Measurements from ENCODE around the gene PMEPA1.

Gene PMEPA1

GRCh38 chr20:57746832-57747404 lies 37.1 kb upstream of the PMEPA1 start:
- DNase-seq = no peak
- Mint-ChIP-seq H3K4me1 (ENCODE audit: low read depth in 2 of 2) (peaks cover 8 to 9% of the 10 kb centered on the region in 2 donors), H3K27ac (no peak overlapping the region), H3K27me3 (peaks cover 69 to 77% of the 10 kb centered on the region in 2 donors), H3K4me3 (no peak overlapping the region), H3K9me3 (no peaks in the 10 kb centered on the region), H3K36me3 (ENCODE audit: insufficient read depth) (peaks cover 3% of the 10 kb centered on the region)
- ATAC-seq (replicated peaks) = no peak

DNA sequence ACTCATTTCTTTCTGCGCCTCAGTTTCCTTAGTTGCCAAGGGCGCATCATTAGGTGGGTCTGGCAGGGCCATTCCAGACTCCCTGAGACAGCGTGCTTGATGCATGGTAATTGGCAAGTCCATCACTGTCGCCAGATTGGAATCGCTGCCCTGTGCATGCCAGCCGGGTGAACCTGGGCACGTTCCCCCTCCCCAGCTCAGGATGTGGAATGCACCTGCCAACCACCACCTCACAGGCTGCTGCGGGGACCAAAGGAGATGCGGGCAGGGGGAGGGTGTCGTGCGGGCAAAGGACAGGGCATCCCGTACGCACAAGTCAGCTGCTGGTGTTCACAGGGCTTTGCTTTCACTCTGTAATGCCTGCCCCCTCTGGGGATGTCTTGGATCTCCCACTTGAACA lies 36.4 kb upstream of the PMEPA1 start:
- Mint-ChIP-seq H3K4me1 (ENCODE audit: low read depth in 2 of 2) (peaks cover 8 to 9% of the 10 kb centered on the region in 2 donors), H3K9me3 (no peaks in the 10 kb centered on the region), H3K27ac (no peak overlapping the region), H3K36me3 (ENCODE audit: insufficient read depth) (peaks cover 3% of the 10 kb centered on the region), H3K4me3 (no peak overlapping the region), H3K27me3 (peaks cover 70 to 80% of the 10 kb centered on the region in 2 donors)
- DNase-seq = no peak
- ATAC-seq (replicated peaks) = no peak

- Mint-ChIP-seq H3K36me3 (ENCODE audit: insufficient read depth) (peaks cover 1% of the 10 kb centered on the region), H3K27ac (no peak overlapping the region), H3K27me3 (peaks cover 54 to 64% of the 10 kb centered on the region in 2 donors), H3K4me3 (no peak overlapping the region), H3K9me3 (no peaks in the 10 kb centered on the region), H3K4me1 (ENCODE audit: low read depth in 2 of 2) (peaks cover 5 to 7% of the 10 kb centered on the region in 2 donors)
- no peak for ATAC-seq (replicated peaks)
- DNase-seq = no peak
Observed at GRCh38 chr20:57744206-57744605, 34.4 kb upstream of the PMEPA1 start.

DNA sequence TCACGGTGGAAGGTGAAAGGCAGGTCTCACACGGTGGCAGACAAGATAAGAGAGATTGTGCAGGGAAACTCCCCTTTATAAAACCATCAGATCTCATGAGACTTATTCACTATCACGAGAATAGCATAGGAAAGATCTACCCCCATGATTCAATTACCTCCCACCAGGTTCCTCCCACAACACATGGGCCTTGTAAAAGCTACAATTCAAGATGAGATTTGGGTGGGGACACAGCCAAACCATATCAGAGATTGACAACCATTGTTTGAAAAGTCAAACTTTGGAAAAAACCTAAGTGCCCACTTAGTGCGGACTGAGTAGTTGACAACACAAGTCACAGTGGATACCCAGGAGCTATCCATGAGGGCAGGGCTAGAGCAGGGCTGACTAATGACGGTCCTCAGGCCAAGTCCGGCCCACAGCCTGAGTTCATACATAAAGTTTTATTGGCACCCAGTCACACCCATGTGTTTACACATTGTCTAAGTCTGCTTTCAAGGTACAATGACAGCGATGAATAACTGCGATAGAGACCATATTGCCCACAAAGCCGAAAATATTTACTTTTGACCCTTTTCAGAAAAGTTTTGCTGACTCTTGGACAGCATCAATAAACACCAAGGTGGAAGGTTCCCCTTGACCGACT lies 33.8 kb upstream of the PMEPA1 start:
- ATAC-seq (replicated peaks) (no peak), DNase-seq (no peak)
- Mint-ChIP-seq H3K27ac (no peak overlapping the region), H3K9me3 (no peaks in the 10 kb centered on the region), H3K27me3 (peaks cover 54 to 60% of the 10 kb centered on the region in 2 donors), H3K4me3 (no peak overlapping the region), H3K36me3 (ENCODE audit: insufficient read depth) (no peaks in the 10 kb centered on the region), H3K4me1 (ENCODE audit: low read depth in 2 of 2) (peaks cover 0 to 3% of the 10 kb centered on the region in 2 donors)

- no peak for ATAC-seq (replicated peaks)
- DNase-seq = no peak
- Mint-ChIP-seq H3K27ac (no peak overlapping the region), H3K36me3 (ENCODE audit: insufficient read depth) (no peaks in the 10 kb centered on the region), H3K27me3 (peaks cover 52 to 60% of the 10 kb centered on the region in 2 donors), H3K9me3 (no peaks in the 10 kb centered on the region), H3K4me3 (no peak overlapping the region), H3K4me1 (ENCODE audit: low read depth in 2 of 2) (no peaks in the 10 kb centered on the region)
Observed at GRCh38 chr20:57742507-57743181, 32.8 kb upstream of the PMEPA1 start.

DNA sequence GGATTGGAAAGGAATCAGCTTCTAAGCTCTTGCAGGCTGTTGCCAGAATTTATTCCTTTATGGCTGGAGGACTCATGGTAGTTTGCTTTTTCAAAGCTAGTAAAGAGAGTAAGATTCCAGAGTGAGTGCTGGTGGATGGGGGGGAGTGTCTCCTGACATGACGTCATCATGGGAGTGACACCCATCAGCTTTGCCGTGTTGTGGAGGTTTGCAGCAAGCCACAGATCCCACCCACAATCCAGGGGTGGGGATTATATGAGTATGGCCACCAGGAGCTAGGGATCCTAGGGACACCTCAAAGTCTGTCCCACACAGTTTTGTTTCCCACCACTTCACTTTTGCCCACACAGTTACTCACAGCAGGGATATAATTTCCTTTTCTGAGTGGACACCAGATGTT lies 28.7 kb upstream of the PMEPA1 start:
- no peak for DNase-seq
- no peaks in the 10 kb centered on the region for H3K4me1 Mint-ChIP-seq (ENCODE audit: low read depth in 2 of 2)
- no peak for ATAC-seq (replicated peaks)
- H3K36me3 Mint-ChIP-seq (ENCODE audit: insufficient read depth) = peaks cover 3% of the 10 kb centered on the region
- H3K27me3 Mint-ChIP-seq = peaks cover 65 to 77% of the 10 kb centered on the region in 2 donors
- no peak overlapping the region for H3K4me3 Mint-ChIP-seq
- no peak overlapping the region for H3K27ac Mint-ChIP-seq
- H3K9me3 Mint-ChIP-seq = no peaks in the 10 kb centered on the region

DNA sequence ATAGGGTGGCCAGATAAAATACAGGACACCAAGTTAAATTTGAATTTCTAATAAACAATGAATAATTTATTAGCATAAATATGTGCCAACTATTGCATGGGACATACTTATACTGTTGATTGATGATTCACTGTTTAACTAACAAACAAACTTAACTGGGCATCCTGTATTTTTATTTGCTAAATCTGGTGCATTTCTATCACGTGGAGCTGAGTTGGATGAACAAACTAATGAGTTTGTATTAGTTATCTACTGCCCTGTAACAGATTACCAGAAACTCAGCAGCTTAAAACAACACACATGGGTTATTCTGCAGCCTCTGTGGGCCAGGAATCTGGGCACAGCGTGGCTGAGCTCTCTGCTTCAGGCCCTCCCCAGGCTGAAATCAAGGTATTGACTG lies 28.2 kb upstream of the PMEPA1 start:
- Mint-ChIP-seq H3K4me3 (no peak overlapping the region), H3K36me3 (ENCODE audit: insufficient read depth) (peaks cover 3% of the 10 kb centered on the region), H3K4me1 (ENCODE audit: low read depth in 2 of 2) (no peaks in the 10 kb centered on the region), H3K27me3 (peaks cover 65 to 77% of the 10 kb centered on the region in 2 donors), H3K27ac (no peak overlapping the region), H3K9me3 (no peaks in the 10 kb centered on the region)
- DNase-seq (no peak), ATAC-seq (replicated peaks) (no peak)

DNA sequence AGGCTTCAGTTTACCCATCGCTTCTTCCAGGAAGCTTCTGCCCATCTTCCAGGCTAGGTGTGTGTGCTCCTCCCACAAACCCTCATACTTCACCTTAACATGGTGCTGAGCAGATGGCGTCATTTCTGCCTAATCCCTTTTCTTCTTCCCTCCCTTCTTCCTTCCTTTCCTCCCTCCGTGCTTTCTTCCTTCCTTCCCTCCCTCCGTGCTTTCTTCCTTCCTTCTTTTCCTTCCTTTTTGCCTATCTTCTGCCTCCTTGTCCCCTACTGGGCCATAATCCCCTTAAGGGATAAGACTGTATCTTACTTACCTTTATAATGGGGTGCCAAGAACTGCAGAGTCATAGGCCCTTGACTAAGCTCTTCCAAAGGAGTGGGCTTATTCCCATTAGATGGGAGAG lies 27.5 kb upstream of the PMEPA1 start:
- peaks cover 3% of the 10 kb centered on the region for H3K36me3 Mint-ChIP-seq (ENCODE audit: insufficient read depth)
- H3K27me3 Mint-ChIP-seq = peaks cover 65 to 77% of the 10 kb centered on the region in 2 donors
- H3K4me1 Mint-ChIP-seq (ENCODE audit: low read depth in 2 of 2) = no peaks in the 10 kb centered on the region
- no peaks in the 10 kb centered on the region for H3K9me3 Mint-ChIP-seq
- ATAC-seq (replicated peaks) = no peak
- no peak overlapping the region for H3K4me3 Mint-ChIP-seq
- no peak for DNase-seq
- no peak overlapping the region for H3K27ac Mint-ChIP-seq

- no peaks in the 10 kb centered on the region for H3K9me3 Mint-ChIP-seq
- no peak for DNase-seq
- H3K4me3 Mint-ChIP-seq = no peak overlapping the region
- H3K27me3 Mint-ChIP-seq = peaks cover 64 to 77% of the 10 kb centered on the region in 2 donors
- no peak for ATAC-seq (replicated peaks)
- no peak overlapping the region for H3K27ac Mint-ChIP-seq
- H3K36me3 Mint-ChIP-seq (ENCODE audit: insufficient read depth) = peaks cover 8% of the 10 kb centered on the region
- no peaks in the 10 kb centered on the region for H3K4me1 Mint-ChIP-seq (ENCODE audit: low read depth in 2 of 2)
Observed at GRCh38 chr20:57736738-57737347, 27.0 kb upstream of the PMEPA1 start.

- peaks cover 65 to 77% of the 10 kb centered on the region in 2 donors for H3K27me3 Mint-ChIP-seq
- H3K27ac Mint-ChIP-seq = no peak overlapping the region
- peaks cover 8% of the 10 kb centered on the region for H3K36me3 Mint-ChIP-seq (ENCODE audit: insufficient read depth)
- no peaks in the 10 kb centered on the region for H3K9me3 Mint-ChIP-seq
- ATAC-seq (replicated peaks) (no peak), DNase-seq (no peak)
- no peaks in the 10 kb centered on the region for H3K4me1 Mint-ChIP-seq (ENCODE audit: low read depth in 2 of 2)
- no peak overlapping the region for H3K4me3 Mint-ChIP-seq
Observed at GRCh38 chr20:57735831-57736737, 26.3 kb upstream of the PMEPA1 start.

DNA sequence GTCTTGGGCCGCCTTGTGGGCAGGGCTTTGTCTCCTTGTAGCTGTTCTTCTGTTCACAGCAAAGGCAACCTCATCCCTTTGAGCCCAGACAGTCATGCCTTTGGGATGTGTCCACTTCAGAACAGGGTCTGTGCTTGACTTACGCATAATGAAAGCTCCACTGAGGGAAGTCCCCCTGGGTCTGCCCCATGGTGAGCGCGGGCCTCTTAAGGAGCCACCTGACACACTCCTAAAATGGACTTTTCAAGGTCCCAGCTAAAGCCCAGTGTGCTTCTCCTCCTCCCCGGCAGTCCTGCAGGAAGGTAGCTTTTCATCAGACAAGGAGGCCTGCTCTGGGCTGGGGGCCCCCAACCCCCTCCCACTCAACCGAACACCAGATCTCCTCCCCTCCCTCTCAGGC lies 24.9 kb upstream of the PMEPA1 start:
- Mint-ChIP-seq H3K4me3 (no peak overlapping the region), H3K4me1 (ENCODE audit: low read depth in 2 of 2) (no peaks in the 10 kb centered on the region), H3K9me3 (no peaks in the 10 kb centered on the region), H3K27ac (no peak overlapping the region), H3K36me3 (ENCODE audit: insufficient read depth) (peaks cover 8% of the 10 kb centered on the region), H3K27me3 (peaks cover 65 to 90% of the 10 kb centered on the region in 2 donors)
- ATAC-seq (replicated peaks) (no peak), DNase-seq (no peak)

- no peak overlapping the region for H3K27ac Mint-ChIP-seq
- peaks cover 64 to 94% of the 10 kb centered on the region in 2 donors for H3K27me3 Mint-ChIP-seq
- ATAC-seq (replicated peaks) (no peak), DNase-seq (no peak)
- H3K4me3 Mint-ChIP-seq = no peak overlapping the region
- H3K9me3 Mint-ChIP-seq = no peaks in the 10 kb centered on the region
- H3K4me1 Mint-ChIP-seq (ENCODE audit: low read depth in 2 of 2) = no peaks in the 10 kb centered on the region
- peaks cover 8% of the 10 kb centered on the region for H3K36me3 Mint-ChIP-seq (ENCODE audit: insufficient read depth)
Observed at GRCh38 chr20:57732226-57732625, 22.4 kb upstream of the PMEPA1 start.

- no peak overlapping the region for H3K4me3 Mint-ChIP-seq
Observed at GRCh38 chr20:57728762-57729161, 18.9 kb upstream of the PMEPA1 start.

More at GRCh38 chr20:57728762-57729161, 18.9 kb upstream of the PMEPA1 start:
- Mint-ChIP-seq H3K27me3 (peaks cover 60 to 94% of the 10 kb centered on the region in 2 donors), H3K36me3 (ENCODE audit: insufficient read depth) (peaks cover 4% of the 10 kb centered on the region), H3K27ac (no peak overlapping the region), H3K4me1 (ENCODE audit: low read depth in 2 of 2) (no peaks in the 10 kb centered on the region), H3K9me3 (no peaks in the 10 kb centered on the region)
- ATAC-seq (replicated peaks) (no peak), DNase-seq (no peak)

All from effector memory CD8-positive, alpha-beta T cell (primary cell).